SU-DHL-6 (cell line): Measurements from ENCODE around the gene NKX2-4.

Source experiments
- CTCF ChIP-seq: fragments of 200-600 bp; sonication (generic); IDR thresholded peaks from one replicate; pipeline ENCODE4 v1.5.1; 2017; ENCODE audit warnings: antibody characterized with exemption, mild to moderate bottlenecking, low read length, moderate library complexity; ENCODE audit not compliant: insufficient read depth, poor library complexity, severe bottlenecking
- EZH2phosphoT487 ChIP-seq: fragments of 200-600 bp; sonication (generic), shearing (Covaris generic); conservative IDR thresholded peaks from 2 replicates; pipeline ENCODE4 v1.6.1; 2018; ENCODE audit warnings: mild to moderate bottlenecking, antibody characterized with exemption, low read length, moderate library complexity, mixed read lengths

GRCh38 chr20:21395051-21395665 lies 2.2 kb downstream of the NKX2-4 start:
- TF ChIP-seq CTCF (no peak), EZH2phosphoT487 (no peak)
